Left ventricle myocardium superior (tissue), 1 donor: ENCODE measurements around the gene UFC1. TPM values are rescaled to one million over a fixed set of nuclear protein-coding genes. Genes with fewer than 3 reads are reported as not detected.

Source experiments
- ATAC-seq: fragments of 200-7000 bp; cut with Tn5 transposase; one replicate; pipeline ENCODE4 v1.9.1; 2020; ENCODE audit warnings: mild to moderate bottlenecking, moderate library complexity
- DNase-seq: peaks from one replicate; pipeline ENCODE4 v3.0.0-alpha.2; 2020
- intact Hi-C: fragments of 100-400 bp; cut with micrococcal nuclease; formaldehyde crosslinking; loops from one replicate; pipeline ENCODE4 v1.11.0; 2022
- total RNA-seq: library from RNA; stranded (reverse); fragmentation: NEBNext Ultra II Directional; extraction: Animal tissue kit (Norgen Biotek cat#: 25700); gene quantifications from one replicate; pipeline ENCODE4 v1.2.1, GENCODE V29; 2021
- donor health status: DM: no; HTN: yes; CAD: no; lungs with severe emphysema.

Gene UFC1
- total RNA-seq, 1 donor from 2014 or later: 78.0 TPM

DNA sequence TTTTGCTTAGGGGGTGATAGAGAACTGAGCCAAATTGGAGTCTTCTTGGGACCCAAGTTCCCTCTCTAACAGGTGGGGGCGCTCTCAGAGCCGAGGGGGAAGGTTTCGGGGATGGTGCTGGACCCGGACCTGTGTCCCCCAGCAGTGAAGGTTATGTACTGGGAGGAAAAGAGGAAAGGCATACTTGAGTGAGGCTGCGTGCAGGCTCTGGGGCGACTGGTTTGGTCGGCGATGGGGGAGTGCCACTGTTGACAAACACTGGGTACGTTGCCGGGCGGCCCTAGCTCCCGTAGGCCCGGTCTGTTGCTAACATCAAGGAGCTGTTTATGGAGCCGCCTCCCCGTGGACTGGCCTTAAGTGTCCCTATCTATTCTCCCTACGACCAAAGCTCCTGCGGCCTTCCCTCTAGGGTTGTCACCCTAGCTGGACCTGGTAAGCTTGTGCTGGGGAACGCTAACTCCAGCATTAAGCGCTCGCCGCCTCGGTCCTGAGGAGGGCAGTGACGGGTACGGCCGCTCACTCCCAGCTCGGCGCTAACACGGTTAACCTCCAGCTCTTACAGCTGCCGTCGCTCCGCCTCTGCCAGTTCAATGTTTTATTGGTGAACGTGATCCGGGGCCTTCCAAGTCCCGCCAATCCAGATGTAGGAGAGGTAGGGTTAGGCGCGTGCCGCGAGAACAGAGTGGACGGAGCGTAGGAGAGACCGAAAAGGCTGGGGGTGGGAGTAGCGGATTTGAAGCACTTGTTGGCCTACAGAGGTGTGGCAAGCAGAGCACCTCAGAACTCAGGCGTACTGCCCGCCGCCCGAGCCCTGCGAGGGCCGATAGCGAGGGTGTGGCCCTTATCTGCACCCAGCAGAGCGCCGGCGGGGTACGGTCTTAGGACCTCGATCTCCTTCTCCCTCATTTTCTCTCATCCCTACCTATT, 12.2 kb downstream of the UFC1 start, which contains the start of gene PPOX:
Gene PPOX, plus strand, starts transcription at position 685 of the 927 bp plus-strand sequence. CDS start 422 bp downstream, outside the sequence.
- intact Hi-C loops: no loop called here
- ATAC-seq (peak; percentile 95), DNase-seq (peak; percentile 96)

DNA sequence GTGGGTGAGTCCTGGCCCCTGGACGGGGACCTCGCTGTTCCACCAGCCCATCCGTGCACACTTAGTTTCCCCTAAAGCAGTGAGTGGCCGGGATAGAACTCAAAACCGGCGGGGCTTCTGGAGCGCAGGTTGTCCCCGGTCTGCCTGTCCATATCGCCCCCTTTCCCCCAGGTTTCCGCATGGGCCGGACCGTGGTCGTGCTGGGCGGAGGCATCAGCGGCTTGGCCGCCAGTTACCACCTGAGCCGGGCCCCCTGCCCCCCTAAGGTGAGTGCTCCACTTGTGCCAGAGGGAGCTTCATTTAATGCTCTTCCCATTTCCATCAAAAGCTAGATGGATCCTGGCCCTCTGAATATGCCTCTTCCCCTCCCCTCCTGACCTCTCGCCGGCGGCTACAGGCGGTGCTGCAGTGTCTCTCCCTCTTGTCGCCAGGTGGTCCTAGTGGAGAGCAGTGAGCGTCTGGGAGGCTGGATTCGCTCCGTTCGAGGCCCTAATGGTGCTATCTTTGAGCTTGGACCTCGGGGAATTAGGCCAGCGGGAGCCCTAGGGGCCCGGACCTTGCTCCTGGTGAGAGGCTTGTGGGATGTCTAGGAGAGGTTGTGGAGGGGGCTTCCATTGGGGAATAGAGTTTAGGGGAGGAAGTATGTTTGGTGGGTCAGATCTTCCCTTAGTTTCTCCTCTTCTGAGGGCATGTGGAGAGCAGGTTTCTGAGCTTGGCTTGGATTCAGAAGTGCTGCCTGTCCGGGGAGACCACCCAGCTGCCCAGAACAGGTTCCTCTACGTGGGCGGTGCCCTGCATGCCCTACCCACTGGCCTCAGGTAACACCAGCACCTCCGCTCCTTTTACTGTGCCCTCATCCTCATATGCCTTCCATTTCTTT, 13.1 kb downstream of the UFC1 start:
- intact Hi-C loops: no loop called here
- DNase-seq: peak; percentile 37
- no peak for ATAC-seq

DNA sequence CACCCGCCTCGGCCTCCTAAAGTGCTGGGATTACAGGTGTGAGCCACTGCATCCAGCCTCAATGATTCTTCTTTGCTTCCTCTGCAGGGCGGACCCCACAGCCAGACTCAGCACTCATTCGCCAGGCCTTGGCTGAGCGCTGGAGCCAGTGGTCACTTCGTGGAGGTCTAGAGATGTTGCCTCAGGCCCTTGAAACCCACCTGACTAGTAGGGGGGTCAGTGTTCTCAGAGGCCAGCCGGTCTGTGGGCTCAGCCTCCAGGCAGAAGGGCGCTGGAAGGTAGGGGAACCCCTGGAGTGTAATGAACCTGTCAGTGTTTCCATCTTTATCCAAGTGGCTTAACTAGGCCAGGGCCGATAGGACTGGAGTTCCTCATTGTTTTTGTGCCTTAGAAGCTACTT, 15.1 kb downstream of the UFC1 start:
- ATAC-seq (no peak), DNase-seq (no peak)
- intact Hi-C loops: no loop called here

DNA sequence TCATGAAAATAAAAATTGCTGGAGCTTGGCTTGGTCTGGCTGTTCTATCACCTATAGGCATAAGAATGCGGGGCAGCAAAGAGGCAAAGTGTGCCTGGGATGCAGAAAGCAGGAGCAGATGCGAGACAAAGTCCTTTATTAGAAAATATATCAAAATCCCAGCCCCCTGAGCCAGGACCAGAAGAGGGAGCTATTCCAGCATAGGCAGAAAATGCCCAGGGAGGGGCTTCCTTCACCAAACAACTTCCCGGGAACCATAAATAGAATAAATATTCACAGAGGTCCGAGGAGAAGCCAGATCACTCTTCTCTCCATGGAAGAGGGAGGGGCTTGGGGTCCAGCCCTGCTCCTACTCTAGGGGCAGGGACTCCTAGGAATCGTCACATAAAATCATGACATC, 17.4 kb downstream of the UFC1 start:
- ATAC-seq (no peak), DNase-seq (no peak)
- intact Hi-C loops: no loop called here

DNA sequence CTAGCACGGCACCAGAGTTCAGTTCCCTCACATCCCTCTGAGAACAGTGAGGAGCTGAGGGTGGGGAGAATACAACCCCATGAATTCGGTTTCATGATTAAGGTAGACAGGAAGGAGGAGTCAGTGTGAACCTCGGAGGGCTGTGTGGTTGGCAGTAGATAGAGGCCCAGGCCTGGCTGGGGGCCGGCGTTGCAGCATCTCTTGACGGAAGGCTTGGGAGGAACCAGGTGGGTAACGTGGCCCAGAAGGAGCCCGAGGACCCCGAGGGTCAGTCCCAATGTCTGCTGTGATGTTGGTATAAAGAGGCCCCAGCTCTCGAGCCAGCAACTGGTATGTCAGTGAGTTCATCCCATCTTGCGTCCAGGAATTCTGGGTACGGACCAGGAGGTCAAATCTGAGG, 17.9 kb downstream of the UFC1 start:
- DNase-seq: no peak

DNA sequence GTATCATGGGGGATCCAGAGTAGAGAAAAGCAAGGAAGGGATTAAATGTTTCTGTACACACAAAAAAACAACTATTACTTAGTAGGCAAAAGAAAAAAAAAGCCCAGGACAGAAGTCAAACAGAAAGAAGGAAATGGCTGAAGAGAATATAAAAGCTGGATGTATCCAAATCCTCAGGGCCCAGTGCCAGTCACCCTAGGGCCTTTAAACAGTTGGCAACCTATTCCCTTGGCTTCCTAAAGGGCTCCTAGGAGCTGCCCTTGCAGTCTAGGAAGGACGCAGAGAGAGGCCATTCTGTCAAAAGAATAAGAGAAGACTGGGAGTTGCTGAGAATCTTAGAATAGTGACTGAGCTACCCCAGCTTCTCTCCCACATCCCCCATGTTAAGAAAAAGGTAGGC, 18.6 kb downstream of the UFC1 start:
- intact Hi-C loops: no loop called here
- ATAC-seq (no peak), DNase-seq (no peak)

More for the DNA sequence above, 17.9 kb downstream of the UFC1 start:
- intact Hi-C loops: no loop called here
- ATAC-seq: no peak

DNA sequence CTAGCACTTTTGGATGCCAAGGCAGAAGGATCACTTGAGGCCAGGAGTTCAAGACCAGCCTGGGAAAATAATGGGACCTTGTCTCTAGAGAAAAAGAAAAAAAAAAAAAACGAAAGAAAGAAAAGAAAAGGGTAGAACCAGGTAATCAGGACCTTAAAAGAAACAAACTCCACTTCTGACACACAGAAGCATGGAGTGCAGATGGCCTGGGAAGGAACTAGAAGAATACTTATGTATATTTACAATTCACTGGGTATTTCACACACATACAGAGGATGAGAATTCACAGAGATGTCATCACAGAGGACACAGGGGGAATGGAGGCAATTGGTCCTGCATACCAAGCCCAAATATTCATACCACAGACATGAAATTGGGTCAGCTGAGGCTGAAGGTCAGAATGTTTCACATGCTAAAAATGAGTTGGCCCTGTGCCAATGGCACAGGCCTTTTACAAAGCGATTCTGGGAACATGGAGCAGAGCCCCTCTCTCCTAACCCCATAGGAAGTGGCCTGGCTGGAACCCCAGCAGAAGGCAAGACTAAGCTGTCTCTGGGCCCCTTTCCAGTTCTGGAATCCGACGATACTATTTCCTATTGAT, 19.1 kb downstream of the UFC1 start:
- peak; percentile 6 for ATAC-seq
- intact Hi-C loops: no loop called here
- no peak for DNase-seq

DNA sequence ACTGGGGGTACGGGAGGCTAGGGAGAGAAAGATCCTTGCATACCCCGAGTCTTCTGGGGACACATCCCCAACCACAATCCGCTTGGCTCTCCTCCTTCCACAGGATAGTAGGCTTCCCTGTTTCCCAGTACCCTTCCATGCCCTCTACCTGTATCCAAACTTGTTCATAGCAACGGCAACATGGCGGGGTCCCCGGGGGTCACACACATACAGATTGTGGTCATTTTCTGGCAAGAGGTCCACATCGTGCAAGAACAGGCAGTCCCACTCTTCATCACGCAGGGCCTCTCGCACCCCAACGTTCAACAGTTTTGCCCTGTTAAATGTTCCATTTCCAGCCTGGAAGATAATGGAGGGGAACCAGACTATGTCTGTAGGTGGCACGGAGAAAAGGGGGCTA, 19.9 kb downstream of the UFC1 start:
- intact Hi-C loops: no loop called here
- ATAC-seq (no peak), DNase-seq (no peak)

DNA sequence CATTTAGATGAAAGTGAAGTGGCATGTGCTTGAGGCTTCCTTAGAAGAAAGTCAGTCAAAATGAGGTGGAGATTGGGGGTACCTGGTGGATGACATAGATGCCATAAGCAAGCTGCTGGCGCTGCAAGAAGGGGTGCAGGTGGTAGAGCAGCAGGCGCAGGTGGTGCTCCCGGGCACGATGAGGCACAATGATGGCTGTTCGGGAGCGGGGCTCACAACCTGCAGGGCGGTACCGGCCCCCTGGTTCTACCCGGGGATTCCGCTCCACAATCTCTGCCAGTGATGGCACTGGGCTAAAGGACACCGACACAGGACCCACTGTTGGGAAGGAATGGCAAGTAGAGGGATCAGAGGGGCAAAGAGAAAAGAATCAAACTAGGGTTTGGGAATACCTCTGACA, 21.1 kb downstream of the UFC1 start:
- DNase-seq (no peak), ATAC-seq (no peak)
- intact Hi-C loops: no loop called here

DNA sequence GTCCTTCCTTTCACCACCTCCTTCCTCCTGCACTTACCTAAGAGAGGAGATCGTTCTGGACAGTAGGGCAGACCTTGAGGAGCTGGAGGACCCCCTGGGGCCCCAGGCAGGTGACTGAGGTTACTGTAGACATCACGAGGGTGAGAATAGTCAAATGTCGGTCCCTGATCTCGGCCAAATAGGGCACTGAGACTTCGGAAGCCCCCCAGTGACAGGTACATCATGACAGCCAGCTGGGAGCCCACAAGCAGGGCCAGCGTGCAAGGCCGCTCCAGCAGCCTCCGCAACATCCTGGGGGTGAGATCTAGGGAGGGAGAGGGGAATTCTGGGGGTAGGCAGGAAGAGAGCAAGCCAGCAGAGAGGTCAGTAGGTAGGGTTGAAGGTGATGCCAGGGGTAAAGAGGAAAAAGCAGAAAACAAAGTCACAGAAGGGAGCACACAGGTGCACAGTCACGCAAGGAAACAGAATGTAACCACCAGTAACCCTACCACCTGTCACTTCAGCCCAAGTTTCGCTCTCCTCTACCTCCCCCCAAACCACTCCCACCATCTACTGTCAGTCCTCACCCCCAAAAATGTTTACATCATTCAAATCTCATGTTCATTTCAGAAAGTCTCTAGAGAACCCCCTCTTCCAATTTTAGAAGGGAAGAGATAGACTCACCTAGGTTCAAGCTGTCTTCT, 22.1 kb downstream of the UFC1 start:
- no peak for ATAC-seq
- intact Hi-C loops: no loop called here
- no peak for DNase-seq

DNA sequence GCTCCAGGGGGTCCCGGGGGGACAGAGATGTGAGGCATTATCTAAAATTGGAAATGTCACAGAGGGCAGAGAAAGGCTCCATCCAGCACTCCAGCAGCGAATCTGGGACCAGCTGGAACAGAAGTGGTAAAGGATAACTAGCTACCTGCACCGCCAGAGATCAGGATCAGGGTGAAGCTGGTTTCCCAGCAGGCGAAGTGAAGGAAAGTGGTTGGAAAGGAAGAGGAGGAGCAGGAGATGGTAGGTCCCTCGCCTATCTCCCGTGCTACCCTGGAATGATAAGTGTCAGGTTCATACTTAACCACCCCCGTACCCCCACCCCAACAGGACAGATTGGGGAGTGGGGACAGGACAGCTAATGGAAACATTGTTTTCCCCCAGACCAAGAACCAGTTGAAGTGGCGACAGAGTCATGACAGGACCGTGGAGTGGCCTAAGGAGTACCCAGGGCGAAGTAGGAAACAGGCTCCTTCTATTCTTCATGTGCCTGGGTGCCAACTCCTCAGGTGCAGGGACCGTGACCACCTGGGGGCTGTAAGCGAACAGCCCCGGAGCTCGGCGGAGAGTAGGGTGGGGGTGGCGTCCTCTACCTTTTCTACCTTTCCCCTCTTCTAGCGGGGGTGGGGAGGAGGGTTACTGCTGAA, 22.8 kb downstream of the UFC1 start:
- DNase-seq (no peak), ATAC-seq (no peak)
- intact Hi-C loops: no loop called here

DNA sequence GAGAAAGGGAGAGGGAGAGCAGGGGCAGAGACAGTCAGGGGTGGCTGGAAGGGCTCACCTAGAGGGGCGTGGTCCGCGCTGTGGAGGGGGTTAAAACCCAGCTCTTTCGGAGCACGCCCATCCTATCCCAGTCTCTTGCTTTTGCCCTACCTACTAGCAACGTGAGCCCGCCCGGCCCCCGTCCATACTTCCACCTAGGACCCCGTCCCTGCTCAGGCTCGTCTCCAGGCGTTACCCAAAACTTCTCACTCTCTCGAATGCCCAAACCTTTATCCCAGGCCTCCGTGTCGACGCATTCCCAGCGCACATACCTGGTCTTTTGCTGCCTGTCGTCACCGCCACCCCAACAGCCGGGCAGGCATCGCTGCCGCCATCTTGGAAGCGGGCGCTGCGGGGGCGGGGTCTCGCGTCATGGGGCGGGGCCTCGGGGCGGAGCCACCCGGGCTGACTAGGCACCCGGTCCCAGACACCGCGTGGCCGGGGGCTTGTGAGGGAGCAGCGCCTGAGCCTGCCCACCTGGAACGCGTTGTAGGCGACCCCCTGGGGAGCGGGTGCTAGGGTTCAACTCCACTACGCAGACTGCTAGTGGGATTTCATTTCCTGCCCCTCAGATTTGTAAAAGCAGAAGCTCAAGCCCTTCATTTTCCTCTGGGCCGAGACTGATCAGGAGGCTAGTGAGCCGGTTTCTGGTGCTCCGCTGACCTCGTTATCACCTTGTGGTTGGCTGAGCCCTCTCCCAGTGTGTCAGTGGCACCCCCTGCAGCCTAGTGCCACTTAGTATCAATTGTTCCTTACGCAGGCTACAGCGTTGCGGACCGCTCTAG, 23.5 kb downstream of the UFC1 start, which contains the start of gene B4GALT3:
Gene B4GALT3, minus strand, starts transcription at position 396 of the 824 bp plus-strand sequence. CDS start 1,447 bp downstream, outside the sequence.
- intact Hi-C loops: no loop called here
- peak; percentile 96 for ATAC-seq
- DNase-seq: peak; percentile 94

DNA sequence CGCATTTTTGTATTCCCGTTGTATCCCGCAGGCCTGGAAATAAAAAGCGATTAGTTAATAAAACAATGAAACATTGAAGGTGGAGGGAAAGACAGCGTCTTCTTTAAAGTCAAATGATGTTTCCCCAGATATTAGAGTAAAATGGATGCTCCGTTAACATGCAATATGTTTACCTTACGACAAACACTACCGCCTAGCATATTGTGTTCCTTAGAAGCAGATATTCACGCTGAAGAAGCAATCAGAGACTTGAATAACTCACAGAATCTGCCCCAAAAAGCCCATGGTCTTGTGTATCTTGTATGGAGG, 24.1 kb downstream of the UFC1 start:
- DNase-seq: no peak
- intact Hi-C loops: no loop called here
- no peak for ATAC-seq

DNA sequence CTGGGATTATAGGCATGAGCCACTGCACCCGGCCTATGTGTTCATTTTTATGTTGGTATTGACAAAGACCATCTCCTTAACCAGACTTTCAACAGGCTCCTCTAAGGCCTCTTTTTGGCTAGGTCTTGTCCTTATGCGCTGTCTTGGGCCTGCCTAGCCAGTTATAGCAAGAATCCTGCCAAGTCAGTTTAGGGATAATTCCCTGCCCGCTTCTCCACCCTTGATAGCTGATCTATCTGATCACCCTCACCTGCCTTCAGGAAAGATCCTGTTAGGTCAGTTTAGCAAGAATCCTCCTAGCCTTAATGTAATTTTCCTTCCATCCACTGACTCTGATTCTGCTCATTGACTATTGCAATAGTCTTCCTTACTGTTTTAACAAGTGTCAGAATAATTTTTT, 25.9 kb downstream of the UFC1 start:
- no peak for ATAC-seq
- DNase-seq: no peak
- intact Hi-C loops: no loop called here

DNA sequence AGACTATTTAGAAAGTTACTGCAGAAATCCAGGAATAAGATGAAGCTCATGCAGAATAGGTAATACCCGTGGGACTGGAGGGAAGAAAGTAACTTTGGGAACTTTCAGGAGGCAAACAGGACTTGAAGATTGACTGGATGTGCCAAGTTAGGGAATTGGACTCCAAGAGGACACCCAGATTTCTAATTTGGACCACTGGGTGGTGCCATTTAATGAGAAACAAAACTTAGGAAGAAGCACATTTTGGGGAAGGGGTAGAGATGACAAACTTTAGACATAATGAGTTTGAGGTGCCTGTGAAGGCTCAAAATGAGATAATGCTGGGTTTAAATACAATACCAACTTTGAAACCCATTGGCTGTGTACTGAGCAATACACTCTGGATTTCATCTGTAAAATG, 26.9 kb downstream of the UFC1 start:
- ATAC-seq: no peak
- no peak for DNase-seq
- intact Hi-C loops: no loop called here

DNA sequence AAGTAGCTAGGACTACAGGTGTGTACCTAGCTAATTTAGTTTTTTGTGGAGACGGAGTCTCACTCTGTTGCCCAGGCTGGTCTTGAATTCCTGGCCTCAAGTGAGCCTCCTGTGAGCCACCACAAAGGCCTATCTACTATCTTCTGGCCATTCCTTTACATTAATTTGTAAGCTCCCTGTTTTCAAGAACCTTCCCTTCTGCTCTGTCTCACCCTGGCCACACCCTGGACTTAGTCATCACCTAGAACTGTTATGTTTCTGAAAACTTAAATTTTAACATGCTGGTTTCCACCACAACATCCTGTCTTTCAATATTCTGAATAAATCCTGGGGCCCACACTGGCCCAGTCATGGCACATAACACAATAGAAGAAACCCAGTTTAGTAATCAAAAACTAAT, 28.4 kb downstream of the UFC1 start:
- DNase-seq: no peak
- ATAC-seq: no peak
- intact Hi-C loops: no loop called here

DNA sequence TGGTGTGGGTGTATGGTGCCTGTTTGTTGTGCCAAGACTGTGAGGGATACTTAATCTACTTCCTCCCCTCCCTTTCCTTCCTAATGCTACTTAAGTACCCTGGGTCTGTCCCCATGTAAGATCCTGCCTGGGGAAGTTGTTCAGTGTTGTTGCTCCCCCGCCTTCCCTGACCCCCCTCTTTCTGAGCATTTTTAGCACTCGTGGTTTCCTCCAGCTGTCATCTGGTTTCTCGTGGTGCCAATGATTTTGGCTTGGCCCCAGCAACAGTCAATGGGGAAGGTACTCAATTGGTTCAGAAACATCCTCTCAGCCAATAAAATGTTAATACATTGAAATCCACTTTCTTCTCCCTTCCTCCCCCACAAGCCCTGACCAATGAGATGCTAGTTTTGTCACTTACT, 31.5 kb downstream of the UFC1 start:
- intact Hi-C loops: loop anchor here (2.0 kb wide), 1 partner anchor 16 kb away; no protein-coding TSS in a partner anchor

More for the DNA sequence above, 31.5 kb downstream of the UFC1 start:
- DNase-seq (peak; percentile 73), ATAC-seq (peak; percentile 86)
